ENCODE data around the gene CCDC120.

The CCDC120 gene

DNA sequence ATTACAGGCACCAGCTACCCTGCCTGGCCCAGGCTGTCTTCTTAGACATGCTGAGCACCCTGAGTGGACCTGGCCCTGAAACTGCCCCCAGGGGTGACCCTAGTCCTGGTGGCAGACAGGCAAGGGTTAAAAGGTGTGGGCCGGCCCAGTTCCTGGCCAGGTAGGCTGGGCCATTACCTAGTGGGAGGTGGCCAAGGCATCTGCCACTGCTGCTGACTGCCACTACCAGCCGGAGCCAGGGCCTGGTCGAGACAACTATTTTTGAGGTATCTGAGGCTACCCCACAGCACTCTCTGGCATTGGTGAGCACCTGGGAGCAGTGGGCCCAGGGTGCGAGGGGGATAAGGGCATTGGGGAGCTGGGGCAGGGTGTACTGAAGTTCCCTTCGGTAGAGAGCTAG is at the start of gene CCDC120:
CCDC120 (plus strand) TSS at position 206 of the 400 bp plus-strand sequence. CDS start 3,043 bp downstream, outside the sequence.
- DNase-seq (ENCODE audit: low read depth in 2 of 3, low spot score in 2 of 3), result no peak

- no peak for DNase-seq (ENCODE audit: low read depth in 2 of 3, low spot score in 2 of 3)
Observed at GRCh38 chrX:49019050-49019449, 39.7 kb upstream of the CCDC120 start.

GRCh38 chrX:49019599-49020249 is 39.1 kb upstream of the CCDC120 start:
- DNase-seq (ENCODE audit: low read depth in 2 of 3, low spot score in 2 of 3), result no peak

GRCh38 chrX:49029876-49030275 is 28.9 kb upstream of the CCDC120 start:
- no peak for DNase-seq (ENCODE audit: low read depth in 2 of 3, low spot score in 2 of 3)

GRCh38 chrX:49030283-49030682 is 28.5 kb upstream of the CCDC120 start:
- DNase-seq (ENCODE audit: low read depth in 2 of 3, low spot score in 2 of 3), result no peak

DNA sequence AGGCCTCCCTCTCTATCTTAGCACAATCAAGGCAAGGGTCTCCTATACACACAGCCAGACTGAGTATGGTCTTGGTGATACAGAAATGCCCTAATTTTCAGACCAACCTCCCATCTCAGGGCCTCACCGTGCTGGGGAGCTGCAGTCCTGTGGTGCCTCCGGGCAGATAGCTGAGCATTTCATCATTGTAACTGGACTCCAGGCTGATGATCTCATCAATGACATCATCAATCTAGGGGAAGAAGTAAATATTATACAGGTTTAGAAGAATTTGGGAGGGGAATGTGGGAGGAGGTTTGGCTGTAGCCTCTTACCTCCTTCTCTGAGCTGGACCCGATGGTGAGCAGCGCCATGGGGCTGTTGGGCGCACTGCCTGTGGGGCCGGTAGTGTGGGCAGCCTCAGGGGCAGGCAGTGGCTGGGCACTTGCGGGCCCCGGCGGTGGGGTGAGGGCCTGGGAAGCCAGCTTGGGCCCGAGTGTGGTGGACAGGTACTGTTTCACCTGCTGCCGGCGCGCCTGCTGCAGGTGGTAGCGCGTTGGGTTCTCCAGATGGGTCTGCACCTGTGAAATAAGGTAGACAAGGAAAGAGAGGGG is 20.8 kb upstream of the CCDC120 start:
- DNase-seq (ENCODE audit: low read depth in 2 of 3, low spot score in 2 of 3), result no peak

DNA sequence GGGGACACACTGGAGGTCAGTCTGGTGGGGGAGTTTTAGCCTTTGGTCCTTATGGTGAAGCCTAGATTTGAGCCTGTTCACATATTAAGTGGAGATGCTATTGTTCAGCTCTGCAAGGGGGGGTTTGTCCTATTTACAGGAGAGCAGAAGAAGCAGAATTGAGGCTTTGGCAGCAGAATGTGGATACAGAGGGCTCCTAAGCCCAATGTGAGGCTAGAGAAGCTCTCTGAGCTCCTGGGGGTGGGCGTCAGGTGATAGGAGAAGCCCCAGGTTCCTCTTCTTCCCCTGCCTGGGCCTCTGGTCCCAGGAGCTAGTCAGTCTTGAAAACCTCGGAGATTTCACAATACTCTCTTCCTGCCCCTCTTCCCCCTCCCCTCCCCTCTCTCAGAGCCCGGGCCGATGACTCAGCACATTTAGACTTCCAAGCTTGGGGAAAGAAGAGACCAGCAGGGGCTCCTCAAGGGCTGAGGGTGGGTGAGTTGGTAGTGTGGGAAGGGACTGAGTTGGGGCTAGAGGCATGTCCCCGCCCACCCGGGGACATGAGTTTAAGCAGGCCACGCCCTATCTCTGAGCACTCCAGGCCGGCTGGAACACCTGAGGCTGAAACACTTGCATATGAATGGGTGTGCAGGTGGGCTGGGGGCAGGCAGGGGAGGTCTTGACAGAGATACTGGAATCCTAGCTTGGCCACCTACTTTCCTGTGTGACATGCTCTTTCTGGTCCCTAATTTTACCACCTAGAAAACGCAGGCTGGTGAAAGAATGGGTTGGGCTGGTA is 19.0 kb upstream of the CCDC120 start:
- DNase-seq (ENCODE audit: low read depth in 2 of 3, low spot score in 2 of 3), result no peak

DNA sequence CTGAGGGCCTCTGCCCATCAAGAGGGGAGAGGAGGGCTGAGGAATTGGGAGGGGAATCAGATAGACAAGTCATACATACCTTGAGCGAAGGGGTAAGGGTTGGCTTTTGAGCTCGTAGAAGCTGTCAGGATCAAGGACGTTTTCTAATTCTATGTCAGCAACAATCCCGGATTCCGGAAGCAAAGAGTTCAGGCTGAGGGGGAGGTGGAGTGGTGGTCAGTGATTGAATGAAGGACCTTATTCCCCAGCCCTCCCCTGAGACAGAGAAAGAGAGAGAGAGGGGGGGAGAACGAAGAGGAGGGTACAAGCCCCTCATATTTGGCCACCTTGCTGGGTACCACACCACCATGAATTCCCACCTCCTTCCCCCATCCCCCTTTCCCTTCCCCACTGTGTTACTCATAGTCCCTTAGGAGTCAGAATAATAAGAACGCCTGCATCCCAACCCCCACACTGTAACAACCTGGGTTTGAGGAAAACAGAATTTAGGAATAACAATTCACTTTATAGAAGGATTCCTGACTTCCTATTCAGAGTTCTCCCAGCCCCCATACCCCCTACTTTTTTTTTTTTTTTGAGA is 18.3 kb upstream of the CCDC120 start:
- DNase-seq (ENCODE audit: low read depth in 2 of 3, low spot score in 2 of 3), result no peak

GRCh38 chrX:49041744-49042580 is 16.8 kb upstream of the CCDC120 start:
- DNase-seq (ENCODE audit: low read depth in 2 of 3, low spot score in 2 of 3), result no peak

GRCh38 chrX:49042581-49043219 is 16.1 kb upstream of the CCDC120 start:
- DNase-seq (ENCODE audit: low read depth in 2 of 3, low spot score in 2 of 3), result no peak

DNA sequence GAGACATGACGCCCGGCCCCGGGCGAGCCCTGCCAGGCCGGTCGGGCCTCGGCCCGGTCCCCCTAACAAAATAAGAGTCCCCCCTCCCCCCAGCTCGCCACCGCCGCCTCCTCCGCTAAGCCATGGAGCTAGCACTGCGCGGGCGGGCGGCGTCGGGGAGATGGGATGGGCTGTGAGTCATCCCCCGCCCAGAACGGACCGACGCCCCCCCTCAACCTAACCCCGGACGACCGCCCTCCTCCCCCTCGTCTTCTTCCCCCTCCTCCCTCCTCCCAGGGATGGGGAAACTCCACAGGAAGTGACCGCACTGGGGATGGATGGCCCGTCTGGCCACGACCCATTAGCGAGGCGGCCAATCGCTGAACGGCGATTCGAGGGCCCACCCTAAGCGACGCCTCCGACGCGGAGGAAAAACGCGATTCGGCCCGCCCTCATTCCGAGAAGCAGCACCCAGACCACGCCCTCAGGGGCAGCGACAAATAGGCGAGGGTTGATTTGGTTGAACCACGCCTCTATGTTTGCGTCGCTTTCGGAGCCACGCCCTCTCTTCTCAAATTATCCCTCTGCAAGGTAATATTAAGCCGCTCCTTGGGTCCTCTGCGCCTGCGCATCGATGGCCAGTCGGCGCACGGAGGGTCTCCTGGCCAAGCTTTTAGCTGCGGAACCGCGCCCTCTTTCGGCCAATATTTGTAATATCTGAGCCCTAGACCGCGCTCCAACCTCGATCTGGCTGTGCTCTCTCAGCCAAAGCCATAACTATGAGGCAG is 15.4 kb upstream of the CCDC120 start, which contains the start of gene TFE3:
TFE3 (minus strand) TSS at position 138 of the 767 bp plus-strand sequence; CDS start at position 7, 131 bp downstream.
- peak; percentile 63 to 86 (median 75) for DNase-seq (ENCODE audit: low read depth in 2 of 3, low spot score in 2 of 3)

- no peak for DNase-seq (ENCODE audit: low read depth in 2 of 3, low spot score in 2 of 3)
Observed at GRCh38 chrX:49043987-49044281, 14.9 kb upstream of the CCDC120 start.

DNA sequence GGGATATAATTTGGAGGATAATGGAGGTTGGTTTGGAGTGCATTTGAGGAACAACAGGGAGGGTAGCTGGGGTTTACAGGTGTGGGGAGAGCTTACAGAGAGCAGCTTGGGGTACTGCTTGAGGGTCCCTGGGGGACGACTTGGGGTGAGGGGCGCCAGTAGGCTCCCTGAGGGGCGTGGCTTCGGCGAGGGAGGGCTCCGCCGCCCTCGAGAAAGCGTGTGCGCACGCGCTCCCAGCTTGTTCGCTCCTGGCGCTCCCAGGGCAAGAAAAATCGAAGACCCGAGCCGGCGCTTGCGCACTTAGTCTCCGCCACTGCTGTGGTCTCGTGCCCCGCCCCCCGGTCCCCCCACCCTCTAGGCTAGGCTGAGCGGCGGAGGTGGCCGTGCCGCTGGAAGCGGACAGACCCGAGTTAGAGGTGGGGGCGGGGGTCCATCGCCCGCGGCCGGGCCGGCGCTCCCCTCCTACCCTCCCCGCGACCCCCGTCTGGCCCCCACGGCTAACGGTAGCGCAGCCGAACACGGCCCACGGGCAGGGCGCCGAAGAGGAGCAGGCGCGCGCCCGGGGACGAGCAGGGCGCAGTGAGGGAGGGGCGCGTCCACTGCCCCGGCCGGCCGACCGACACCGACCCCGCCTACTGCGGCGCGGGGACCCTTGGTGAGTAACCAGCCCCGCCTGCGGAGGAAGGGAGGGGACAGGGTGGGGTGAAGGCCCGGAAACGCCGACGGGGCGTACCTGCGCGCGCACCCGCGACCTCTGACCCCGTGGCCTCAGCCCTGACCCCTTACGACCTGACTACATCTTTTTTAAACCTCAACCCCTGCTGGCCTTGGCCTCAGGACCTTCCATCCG is 5.4 kb upstream of the CCDC120 start:
- DNase-seq (ENCODE audit: low read depth in 2 of 3, low spot score in 2 of 3), result peak in 2 of 3 experiments; percentile 27 to 33

- no peak for DNase-seq (ENCODE audit: low read depth in 2 of 3, low spot score in 2 of 3)
Observed at GRCh38 chrX:49054073-49054762, 4.6 kb upstream of the CCDC120 start.

- no peak for DNase-seq (ENCODE audit: low read depth in 2 of 3, low spot score in 2 of 3)
Observed at GRCh38 chrX:49059201-49059600, 402 bp downstream of the CCDC120 start.

- DNase-seq (ENCODE audit: low read depth in 2 of 3, low spot score in 2 of 3), result no peak
Observed at GRCh38 chrX:49059681-49060085, 884 bp downstream of the CCDC120 start.

GRCh38 chrX:49060914-49061313 is 2.1 kb downstream of the CCDC120 start:
- no peak for DNase-seq (ENCODE audit: low read depth in 2 of 3, low spot score in 2 of 3)

GRCh38 chrX:49061490-49061889 is 2.7 kb downstream of the CCDC120 start:
- DNase-seq (ENCODE audit: low read depth in 2 of 3, low spot score in 2 of 3), result no peak
